ENCODE data around the gene CTSL.

DNA sequence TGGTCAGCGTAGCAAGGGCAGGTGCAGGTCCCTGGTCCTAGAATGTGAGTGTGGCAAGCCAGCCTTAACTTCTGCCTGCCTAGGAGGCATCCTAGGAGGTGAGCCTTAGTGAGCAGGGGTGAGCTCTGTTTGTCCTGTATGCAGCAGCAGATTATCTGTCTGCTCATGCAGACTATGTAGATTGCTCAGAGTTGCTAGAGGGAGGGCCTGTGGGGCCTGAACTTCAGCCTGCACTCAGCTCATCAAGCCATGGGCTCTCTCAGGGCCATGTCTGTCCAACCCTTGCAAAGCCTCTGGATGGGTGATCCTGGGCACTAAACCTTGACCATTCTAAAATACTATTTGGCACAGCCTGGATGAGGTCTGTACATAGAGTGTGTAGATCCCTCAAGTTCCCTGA lies 8.5 kb upstream of the CTSL start:
- TF ChIP-seq PPARA (CRISPR knock-in tag; IDR thresholded peaks at IDR 0.05; ENCODE audit: borderline replicate concordance) (no peak), ZFP3 (CRISPR knock-in tag; IDR thresholded peaks at IDR 0.05) (no peak), ZFP30 (CRISPR knock-in tag; IDR thresholded peaks at IDR 0.05) (no peak), ZNF70 (CRISPR knock-in tag; IDR thresholded peaks at IDR 0.05) (no peak), SNAI2 (CRISPR knock-in tag; IDR thresholded peaks at IDR 0.05) (no peak)
- TF ChIP-seq, protein P1, sequence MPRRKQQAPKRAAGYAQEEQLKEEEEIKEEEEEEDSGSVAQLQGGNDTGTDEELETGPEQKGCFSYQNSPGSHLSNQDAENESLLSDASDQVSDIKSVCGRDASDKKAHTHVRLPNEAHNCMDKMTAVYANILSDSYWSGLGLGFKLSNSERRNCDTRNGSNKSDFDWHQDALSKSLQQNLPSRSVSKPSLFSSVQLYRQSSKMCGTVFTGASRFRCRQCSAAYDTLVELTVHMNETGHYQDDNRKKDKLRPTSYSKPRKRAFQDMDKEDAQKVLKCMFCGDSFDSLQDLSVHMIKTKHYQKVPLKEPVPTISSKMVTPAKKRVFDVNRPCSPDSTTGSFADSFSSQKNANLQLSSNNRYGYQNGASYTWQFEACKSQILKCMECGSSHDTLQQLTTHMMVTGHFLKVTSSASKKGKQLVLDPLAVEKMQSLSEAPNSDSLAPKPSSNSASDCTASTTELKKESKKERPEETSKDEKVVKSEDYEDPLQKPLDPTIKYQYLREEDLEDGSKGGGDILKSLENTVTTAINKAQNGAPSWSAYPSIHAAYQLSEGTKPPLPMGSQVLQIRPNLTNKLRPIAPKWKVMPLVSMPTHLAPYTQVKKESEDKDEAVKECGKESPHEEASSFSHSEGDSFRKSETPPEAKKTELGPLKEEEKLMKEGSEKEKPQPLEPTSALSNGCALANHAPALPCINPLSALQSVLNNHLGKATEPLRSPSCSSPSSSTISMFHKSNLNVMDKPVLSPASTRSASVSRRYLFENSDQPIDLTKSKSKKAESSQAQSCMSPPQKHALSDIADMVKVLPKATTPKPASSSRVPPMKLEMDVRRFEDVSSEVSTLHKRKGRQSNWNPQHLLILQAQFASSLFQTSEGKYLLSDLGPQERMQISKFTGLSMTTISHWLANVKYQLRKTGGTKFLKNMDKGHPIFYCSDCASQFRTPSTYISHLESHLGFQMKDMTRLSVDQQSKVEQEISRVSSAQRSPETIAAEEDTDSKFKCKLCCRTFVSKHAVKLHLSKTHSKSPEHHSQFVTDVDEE (CRISPR knock-in tag; IDR thresholded peaks at IDR 0.05) = no peak
- TF ChIP-seq, protein P2, sequence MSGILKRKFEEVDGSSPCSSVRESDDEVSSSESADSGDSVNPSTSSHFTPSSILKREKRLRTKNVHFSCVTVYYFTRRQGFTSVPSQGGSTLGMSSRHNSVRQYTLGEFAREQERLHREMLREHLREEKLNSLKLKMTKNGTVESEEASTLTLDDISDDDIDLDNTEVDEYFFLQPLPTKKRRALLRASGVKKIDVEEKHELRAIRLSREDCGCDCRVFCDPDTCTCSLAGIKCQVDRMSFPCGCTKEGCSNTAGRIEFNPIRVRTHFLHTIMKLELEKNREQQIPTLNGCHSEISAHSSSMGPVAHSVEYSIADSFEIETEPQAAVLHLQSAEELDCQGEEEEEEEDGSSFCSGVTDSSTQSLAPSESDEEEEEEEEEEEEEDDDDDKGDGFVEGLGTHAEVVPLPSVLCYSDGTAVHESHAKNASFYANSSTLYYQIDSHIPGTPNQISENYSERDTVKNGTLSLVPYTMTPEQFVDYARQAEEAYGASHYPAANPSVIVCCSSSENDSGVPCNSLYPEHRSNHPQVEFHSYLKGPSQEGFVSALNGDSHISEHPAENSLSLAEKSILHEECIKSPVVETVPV (CRISPR knock-in tag; IDR thresholded peaks at IDR 0.05) = no peak
- TF ChIP-seq, protein P3, sequence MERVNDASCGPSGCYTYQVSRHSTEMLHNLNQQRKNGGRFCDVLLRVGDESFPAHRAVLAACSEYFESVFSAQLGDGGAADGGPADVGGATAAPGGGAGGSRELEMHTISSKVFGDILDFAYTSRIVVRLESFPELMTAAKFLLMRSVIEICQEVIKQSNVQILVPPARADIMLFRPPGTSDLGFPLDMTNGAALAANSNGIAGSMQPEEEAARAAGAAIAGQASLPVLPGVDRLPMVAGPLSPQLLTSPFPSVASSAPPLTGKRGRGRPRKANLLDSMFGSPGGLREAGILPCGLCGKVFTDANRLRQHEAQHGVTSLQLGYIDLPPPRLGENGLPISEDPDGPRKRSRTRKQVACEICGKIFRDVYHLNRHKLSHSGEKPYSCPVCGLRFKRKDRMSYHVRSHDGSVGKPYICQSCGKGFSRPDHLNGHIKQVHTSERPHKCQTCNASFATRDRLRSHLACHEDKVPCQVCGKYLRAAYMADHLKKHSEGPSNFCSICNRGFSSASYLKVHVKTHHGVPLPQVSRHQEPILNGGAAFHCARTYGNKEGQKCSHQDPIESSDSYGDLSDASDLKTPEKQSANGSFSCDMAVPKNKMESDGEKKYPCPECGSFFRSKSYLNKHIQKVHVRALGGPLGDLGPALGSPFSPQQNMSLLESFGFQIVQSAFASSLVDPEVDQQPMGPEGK (CRISPR knock-in tag; IDR thresholded peaks at IDR 0.05; ENCODE audit: borderline replicate concordance) = no peak
